ENCODE measurements around the gene ISOC2.
A peak's percentile ranks its signal among the peaks of the same experiment; 100 is the strongest.

ISOC2 gene

GRCh38 chr19:55481794-55482155, 20.3 kb upstream of the ISOC2 start:
- H3K4me3 ChIP-seq = no peak overlapping the region
- no peaks in the 10 kb centered on the region for H3K9me3 ChIP-seq (ENCODE audit: low read depth, low read length)
- no peak overlapping the region for H3K9ac ChIP-seq (ENCODE audit: insufficient read length)
- no peaks in the 10 kb centered on the region for H3K36me3 ChIP-seq (ENCODE audit: insufficient read depth, low read length)
- TF ChIP-seq EZH2 (IDR thresholded peaks at IDR 0.05) (no peak), FOXP2 (optimal IDR thresholded peaks at IDR 0.05; ENCODE audit: control extremely low read depth, extremely low read length, insufficient read depth) (no peak), POLR2AphosphoS5 (IDR thresholded peaks at IDR 0.05; ENCODE audit: borderline replicate concordance, low read depth, low read length) (no peak)
- no peak overlapping the region for H3K27ac ChIP-seq
- no peak for DNase-seq (ENCODE audit: low read depth, low spot score)

DNA sequence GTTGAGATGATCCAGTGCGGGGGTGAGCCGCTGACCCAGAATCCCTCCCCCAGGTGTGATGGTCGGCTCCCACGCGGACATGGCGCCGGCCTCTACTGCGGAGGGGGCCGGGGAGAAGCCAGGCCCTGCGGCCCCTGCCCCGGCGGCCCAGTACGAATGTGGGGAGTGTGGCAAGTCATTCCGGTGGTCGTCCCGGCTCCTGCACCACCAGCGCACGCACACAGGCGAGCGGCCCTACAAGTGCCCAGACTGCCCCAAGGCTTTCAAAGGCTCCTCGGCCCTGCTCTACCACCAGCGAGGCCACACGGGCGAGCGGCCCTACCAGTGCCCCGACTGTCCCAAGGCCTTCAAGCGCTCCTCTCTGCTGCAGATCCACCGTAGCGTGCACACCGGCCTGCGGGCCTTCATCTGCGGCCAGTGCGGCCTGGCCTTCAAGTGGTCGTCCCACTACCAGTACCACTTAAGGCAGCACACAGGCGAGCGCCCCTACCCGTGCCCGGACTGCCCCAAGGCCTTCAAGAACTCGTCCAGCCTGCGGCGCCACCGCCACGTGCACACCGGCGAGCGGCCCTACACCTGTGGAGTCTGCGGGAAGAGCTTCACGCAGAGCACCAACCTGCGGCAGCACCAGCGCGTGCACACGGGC, 19.8 kb upstream of the ISOC2 start:
- no peak overlapping the region for H3K27ac ChIP-seq
- no peak for TF ChIP-seq FOXP2 (optimal IDR thresholded peaks at IDR 0.05; ENCODE audit: control extremely low read depth, extremely low read length, insufficient read depth)
- no peak for TF ChIP-seq EZH2 (IDR thresholded peaks at IDR 0.05)
- TF ChIP-seq POLR2AphosphoS5 (IDR thresholded peaks at IDR 0.05; ENCODE audit: borderline replicate concordance, low read depth, low read length) = no peak
- no peaks in the 10 kb centered on the region for H3K9me3 ChIP-seq (ENCODE audit: low read depth, low read length)
- H3K36me3 ChIP-seq (ENCODE audit: insufficient read depth, low read length) = no peaks in the 10 kb centered on the region
- H3K4me3 ChIP-seq = no peak overlapping the region
- DNase-seq (ENCODE audit: low read depth, low spot score) = no peak
- H3K9ac ChIP-seq (ENCODE audit: insufficient read length) = no peak overlapping the region

DNA sequence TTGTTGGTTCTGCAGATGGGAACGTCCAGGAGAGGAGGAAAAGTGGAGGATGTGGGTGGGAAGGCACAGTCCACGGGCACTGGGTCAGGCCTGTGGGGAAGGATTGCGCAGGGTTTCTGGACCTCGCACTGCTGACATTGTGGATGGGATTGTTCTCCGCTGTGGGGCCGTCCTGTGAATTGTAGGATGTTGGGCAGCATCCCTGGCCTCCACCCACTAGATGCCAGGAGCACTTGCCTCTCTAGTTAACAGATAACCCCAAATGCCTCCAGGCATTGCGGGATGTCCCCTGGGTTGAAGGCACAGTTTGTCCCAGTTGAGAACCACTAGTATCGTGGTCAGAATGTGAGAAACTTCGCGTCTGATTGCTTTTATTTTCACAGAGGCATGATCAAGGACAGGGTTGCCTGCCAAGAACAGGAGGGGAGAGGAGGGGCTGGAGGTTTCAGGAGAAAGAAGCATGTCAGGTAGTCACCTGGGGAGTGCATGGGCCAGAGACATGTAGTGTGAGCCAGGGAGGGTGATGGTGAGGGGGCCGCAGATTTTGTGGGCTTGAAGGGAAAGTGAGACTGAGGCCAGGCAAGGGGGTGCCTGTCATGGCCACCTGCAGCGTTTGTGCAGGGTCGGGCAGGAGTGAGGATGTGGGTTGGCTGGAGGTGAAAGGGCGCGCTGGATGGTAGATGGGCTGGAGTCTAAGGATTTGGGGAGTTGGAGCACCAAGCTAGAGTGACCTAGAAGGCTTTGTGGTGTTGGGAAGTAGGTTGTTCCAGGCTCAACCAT, 18.2 kb upstream of the ISOC2 start:
- Histone ChIP-seq H3K9ac (ENCODE audit: insufficient read length) (no peak overlapping the region), H3K4me3 (no peak overlapping the region), H3K36me3 (ENCODE audit: insufficient read depth, low read length) (no peaks in the 10 kb centered on the region), H3K9me3 (ENCODE audit: low read depth, low read length) (no peaks in the 10 kb centered on the region), H3K27ac (no peak overlapping the region)
- no peak for TF ChIP-seq FOXP2 (optimal IDR thresholded peaks at IDR 0.05; ENCODE audit: control extremely low read depth, extremely low read length, insufficient read depth)
- no peak for TF ChIP-seq EZH2 (IDR thresholded peaks at IDR 0.05)
- no peak for TF ChIP-seq POLR2AphosphoS5 (IDR thresholded peaks at IDR 0.05; ENCODE audit: borderline replicate concordance, low read depth, low read length)
- DNase-seq (ENCODE audit: low read depth, low spot score) = no peak

DNA sequence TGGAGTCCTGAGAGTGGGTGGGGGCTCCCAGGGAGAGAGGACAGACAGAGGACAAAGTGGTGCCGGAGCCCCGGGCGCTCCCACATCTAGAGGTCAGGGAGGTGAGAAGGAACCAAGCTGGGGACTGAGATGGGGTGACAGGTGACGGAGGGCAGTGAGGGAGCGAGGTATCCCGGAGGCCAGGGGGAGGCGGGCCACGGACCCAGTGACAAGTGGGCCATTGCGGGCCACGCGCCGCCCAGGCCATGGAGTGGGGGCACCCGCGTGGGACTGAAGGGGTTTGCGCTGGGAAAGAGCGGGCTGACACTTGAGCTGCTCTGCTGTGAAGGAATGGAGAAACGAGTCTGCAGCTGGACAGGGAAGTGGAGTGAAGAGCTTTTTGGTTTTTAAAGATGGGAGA, 17.6 kb upstream of the ISOC2 start:
- no peak overlapping the region for H3K27ac ChIP-seq
- TF ChIP-seq EZH2 (IDR thresholded peaks at IDR 0.05) (no peak), POLR2AphosphoS5 (IDR thresholded peaks at IDR 0.05; ENCODE audit: borderline replicate concordance, low read depth, low read length) (no peak), FOXP2 (optimal IDR thresholded peaks at IDR 0.05; ENCODE audit: control extremely low read depth, extremely low read length, insufficient read depth) (no peak)
- no peaks in the 10 kb centered on the region for H3K9me3 ChIP-seq (ENCODE audit: low read depth, low read length)
- no peak overlapping the region for H3K9ac ChIP-seq (ENCODE audit: insufficient read length)
- no peak for DNase-seq (ENCODE audit: low read depth, low spot score)
- H3K4me3 ChIP-seq = no peak overlapping the region
- H3K36me3 ChIP-seq (ENCODE audit: insufficient read depth, low read length) = no peaks in the 10 kb centered on the region

DNA sequence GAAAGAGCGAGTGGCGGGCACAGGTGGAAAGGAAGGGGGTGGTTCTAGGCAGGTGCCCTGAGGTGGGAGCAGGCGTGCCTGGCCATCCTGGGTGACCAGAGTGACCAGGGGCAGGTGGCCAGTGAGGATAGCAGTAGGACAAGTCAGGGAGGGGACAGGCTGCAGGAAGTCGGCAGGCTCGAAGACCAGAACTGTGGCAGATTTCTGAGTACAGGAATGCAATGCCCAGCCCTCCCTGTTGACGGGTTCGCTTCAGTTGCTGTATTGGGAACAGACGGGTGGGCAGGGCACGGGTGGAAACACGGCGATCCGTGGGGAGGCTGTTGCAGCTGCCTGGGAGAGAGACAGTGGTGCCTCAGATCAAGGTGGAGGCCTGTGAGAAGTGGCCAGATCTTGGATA, 16.9 kb upstream of the ISOC2 start:
- Histone ChIP-seq H3K9ac (ENCODE audit: insufficient read length) (peak overlapping the region; percentile 55), H3K9me3 (ENCODE audit: low read depth, low read length) (no peaks in the 10 kb centered on the region), H3K36me3 (ENCODE audit: insufficient read depth, low read length) (no peaks in the 10 kb centered on the region), H3K27ac (no peak overlapping the region), H3K4me3 (no peak overlapping the region)
- DNase-seq (ENCODE audit: low read depth, low spot score) = no peak
- TF ChIP-seq FOXP2 (optimal IDR thresholded peaks at IDR 0.05; ENCODE audit: control extremely low read depth, extremely low read length, insufficient read depth) (no peak), EZH2 (IDR thresholded peaks at IDR 0.05) (no peak), POLR2AphosphoS5 (IDR thresholded peaks at IDR 0.05; ENCODE audit: borderline replicate concordance, low read depth, low read length) (no peak)

- no peak for TF ChIP-seq FOXP2 (optimal IDR thresholded peaks at IDR 0.05; ENCODE audit: control extremely low read depth, extremely low read length, insufficient read depth)
- no peak for TF ChIP-seq POLR2AphosphoS5 (IDR thresholded peaks at IDR 0.05; ENCODE audit: borderline replicate concordance, low read depth, low read length)
- TF ChIP-seq EZH2 (IDR thresholded peaks at IDR 0.05) = no peak
- no peak for DNase-seq (ENCODE audit: low read depth, low spot score)
- peak overlapping the region; percentile 55 for H3K9ac ChIP-seq (ENCODE audit: insufficient read length)
- H3K36me3 ChIP-seq (ENCODE audit: insufficient read depth, low read length) = no peaks in the 10 kb centered on the region
- no peaks in the 10 kb centered on the region for H3K9me3 ChIP-seq (ENCODE audit: low read depth, low read length)
- H3K4me3 ChIP-seq = peak overlapping the region; percentile 89
- H3K27ac ChIP-seq = no peak overlapping the region
Measured at GRCh38 chr19:55477905-55478304, 16.5 kb upstream of the ISOC2 start.

DNA sequence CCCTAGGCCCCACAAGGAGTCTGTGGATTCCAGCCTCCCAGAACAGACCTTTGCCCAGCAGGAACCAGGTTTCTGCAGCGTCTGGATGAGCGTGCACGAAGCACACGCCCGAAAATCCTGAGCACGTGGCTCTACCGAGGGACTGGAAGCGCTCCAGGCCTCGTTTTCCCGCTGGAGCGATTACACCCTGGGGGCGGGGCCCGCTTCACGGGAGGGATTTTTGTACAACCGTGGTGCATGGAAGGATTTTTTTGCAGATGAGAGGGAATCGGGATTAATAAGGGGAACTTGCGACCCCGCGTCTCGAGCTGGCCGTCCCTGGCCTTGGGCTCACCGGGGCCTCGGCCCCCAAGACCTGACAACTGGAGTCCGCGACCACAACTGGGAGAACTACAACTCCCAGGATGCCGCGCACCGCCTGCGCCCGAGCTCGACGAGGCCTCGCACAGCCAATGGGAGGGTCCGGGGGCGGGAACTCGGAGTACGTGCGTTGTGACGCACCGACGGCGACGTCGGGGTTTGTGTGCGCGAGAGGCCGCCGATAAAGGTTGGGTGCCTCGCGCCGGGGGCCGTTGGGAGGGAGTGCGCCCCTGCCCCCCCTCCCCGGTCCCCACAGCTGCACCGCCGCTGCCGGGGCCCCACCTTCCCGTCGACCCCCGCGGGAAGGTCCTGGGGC, 14.8 kb upstream of the ISOC2 start, which contains the start of gene ZNF628:
ZNF628 (plus strand) TSS at position 518 of the 676 bp plus-strand sequence. CDS start 3,294 bp downstream, outside the sequence.
- Histone ChIP-seq H3K27ac (peak within 1 kb of the TSS; percentile 95), H3K4me3 (peak within 1 kb of the TSS; percentile 89), H3K9ac (ENCODE audit: insufficient read length) (peak within 1 kb of the TSS; percentile 88), H3K36me3 (ENCODE audit: insufficient read depth, low read length) (no peaks in the 10 kb centered on the region), H3K9me3 (ENCODE audit: low read depth, low read length) (no peaks in the 10 kb centered on the region)
- peak; percentile 89 for DNase-seq (ENCODE audit: low read depth, low spot score)
- TF ChIP-seq POLR2AphosphoS5 (IDR thresholded peaks at IDR 0.05; ENCODE audit: borderline replicate concordance, low read depth, low read length) = peak; percentile 58
- TF ChIP-seq EZH2 (IDR thresholded peaks at IDR 0.05) = no peak
- no peak for TF ChIP-seq FOXP2 (optimal IDR thresholded peaks at IDR 0.05; ENCODE audit: control extremely low read depth, extremely low read length, insufficient read depth)

Data from SK-N-MC (cell line).